SK-N-SH (cell line): ENCODE results near the gene TRNT1. TPM values are rescaled to one million over a fixed set of nuclear protein-coding genes. Genes with fewer than 3 reads are reported as not detected.
A peak's percentile ranks its signal among the peaks of the same experiment; 100 is the strongest.

Source experiments
- CTCF ChIA-PET: fragments of 300-600, 350-600 bp; formaldehyde crosslinking; extraction: SDS; loops from one replicate; lab custom pipeline; 2021; lab: Yijun Ruan, JAX
- POLR2A ChIA-PET: fragments of 350-600 bp; sonication (Branson Sonifier 250); formaldehyde crosslinking; extraction: SDS; loops from one replicate; lab custom pipeline; 2020; ENCODE audit warnings: antibody characterized with exemption, inconsistent platforms; lab: Yijun Ruan, JAX
- DNase-seq: peaks from one replicate; pipeline ENCODE4 v3.0.0; 2012
- H2AFZ ChIP-seq: fragments of 200-600 bp; sonication (generic); 2 replicates; pipeline ENCODE4 v1.8.1; 2016; ENCODE audit warnings: antibody characterized with exemption, mild to moderate bottlenecking, low read depth
- H3F3A ChIP-seq: fragments of 200-600 bp; sonication (generic); replicated peaks from 2 replicates; pipeline ENCODE3; 2016; ENCODE audit warnings: antibody characterized with exemption, mild to moderate bottlenecking; ENCODE audit not compliant: insufficient read depth
- H3K27ac ChIP-seq, 2 experiments: fragments of 200-500 bp in 1 of 2; fragments of 200-600 bp in 1 of 2; sonication (Bioruptor generic) in 1 of 2; sonication (generic), shearing (Covaris generic) in 1 of 2; 2 replicates each; pipeline versions ENCODE4 v1.5.1 to v1.6.1; 2014 to 2016; ENCODE audit warnings: low read depth in 2 of 2, inconsistent platforms in 1 of 2, low read length in 1 of 2, mild to moderate bottlenecking in 1 of 2, mixed read lengths in 1 of 2
- H3K27me3 ChIP-seq: fragments of 200-600 bp; sonication (generic), shearing (Covaris generic); 2 replicates; pipeline ENCODE4 v1.6.1; 2016; ENCODE audit warnings: mixed run types; ENCODE audit not compliant: insufficient read depth
- H3K36me3 ChIP-seq, 2 experiments: fragments of 200-500 bp in 1 of 2; fragments of 200-600 bp in 1 of 2; sonication (Bioruptor generic) in 1 of 2; sonication (generic) in 1 of 2; replicated peaks in 1 of 2; 2 replicates each; pipeline versions ENCODE3 to v1.5.1; 2014 to 2016; ENCODE audit warnings: low read length in 1 of 2, mild to moderate bottlenecking in 1 of 2; ENCODE audit not compliant: insufficient read depth in 2 of 2, control insufficient read depth in 1 of 2
- H3K4me1 ChIP-seq, 2 experiments: fragments of 200-500 bp in 1 of 2; fragments of 200-600 bp in 1 of 2; sonication (Bioruptor generic) in 1 of 2; sonication (generic), shearing (Covaris generic) in 1 of 2; 2 replicates each; pipeline versions ENCODE4 v1.5.1 to v1.6.1; 2014 to 2016; ENCODE audit warnings: low read depth in 1 of 2, low read length in 1 of 2, mixed run types in 1 of 2; ENCODE audit not compliant: insufficient read depth in 2 of 2, control insufficient read depth in 1 of 2
- H3K4me2 ChIP-seq: fragments of 200-600 bp; sonication (generic), shearing (Covaris generic); 2 replicates; pipeline ENCODE4 v1.6.1; 2017; ENCODE audit warnings: mixed run types
- H3K4me3 ChIP-seq, 2 experiments: fragments of 200-500 bp in 1 of 2; fragments of 200-600 bp in 1 of 2; sonication (Bioruptor generic) in 1 of 2; sonication (generic), shearing (Covaris generic) in 1 of 2; 2 replicates each; pipeline versions ENCODE4 v1.5.1 to v1.8.1; 2014 to 2016; ENCODE audit warnings: low read depth in 2 of 2, inconsistent platforms in 1 of 2, low read length in 1 of 2, mild to moderate bottlenecking in 1 of 2, mixed read lengths in 1 of 2, moderate library complexity in 1 of 2
- H3K79me2 ChIP-seq: fragments of 200-600 bp; sonication (generic); 2 replicates; pipeline ENCODE4 v1.8.1; 2017; ENCODE audit warnings: mild to moderate bottlenecking; ENCODE audit not compliant: insufficient read depth
- H3K9ac ChIP-seq: fragments of 200-600 bp; sonication (generic); 2 replicates; pipeline ENCODE4 v1.6.1; 2017; ENCODE audit warnings: mixed run types
- H3K9me2 ChIP-seq: fragments of 200-600 bp; sonication (generic); 2 replicates; pipeline ENCODE4 v1.6.1; 2017; ENCODE audit warnings: mixed run types
- H3K9me3 ChIP-seq: fragments of 200-600 bp; sonication (generic); 2 replicates; pipeline ENCODE4 v1.6.1; 2017; ENCODE audit warnings: mixed run types, mild to moderate bottlenecking, moderate library complexity
- H4K20me1 ChIP-seq: fragments of 200-600 bp; sonication (generic); 2 replicates; pipeline ENCODE4 v1.6.1; 2017; ENCODE audit warnings: mild to moderate bottlenecking, mixed run types; ENCODE audit not compliant: insufficient read depth
- CHD2 ChIP-seq: fragments of 150-350 bp; IDR thresholded peaks from 2 replicates; pipeline ENCODE4 v1.6.1; 2018; ENCODE audit warnings: low read length; ENCODE audit not compliant: partially characterized antibody
- ELF1 ChIP-seq: IDR thresholded peaks from 2 replicates; pipeline ENCODE4 v1.4.0; 2012
- FOSL2 ChIP-seq: IDR thresholded peaks from 2 replicates; pipeline ENCODE4 v1.4.0; 2012; ENCODE audit warnings: low read depth, mild to moderate bottlenecking, moderate library complexity, borderline replicate concordance
- FOXM1 ChIP-seq: IDR thresholded peaks from 2 replicates; pipeline ENCODE4 v1.4.0; 2012; ENCODE audit warnings: low read depth, mild to moderate bottlenecking
- JUND ChIP-seq: IDR thresholded peaks from 2 replicates; pipeline ENCODE4 v1.4.0; 2012
- NFIC ChIP-seq: IDR thresholded peaks from 2 replicates; pipeline ENCODE4 v1.4.0; 2012; ENCODE audit warnings: borderline replicate concordance
- NRF1 ChIP-seq: IDR thresholded peaks from 2 replicates; pipeline ENCODE4 v1.6.1; 2012; ENCODE audit warnings: low read depth, mild to moderate bottlenecking, low read length
- PBX3 ChIP-seq: IDR thresholded peaks from 2 replicates; pipeline ENCODE4; 2012
- RAD21 ChIP-seq: IDR thresholded peaks from 2 replicates; pipeline ENCODE4 v1.6.1; 2012; ENCODE audit warnings: mild to moderate bottlenecking, low read length
- RCOR1 ChIP-seq: fragments of 150-350 bp; IDR thresholded peaks from 2 replicates; pipeline ENCODE4 v1.6.1; 2017; ENCODE audit warnings: antibody characterized with exemption, low read length
- REST ChIP-seq: IDR thresholded peaks from 2 replicates; pipeline ENCODE4 v1.6.1; 2012; ENCODE audit warnings: mild to moderate bottlenecking, low read depth, low read length, moderate library complexity
- RFX5 ChIP-seq: IDR thresholded peaks from 2 replicates; pipeline ENCODE4 v1.6.1; 2012; ENCODE audit warnings: mild to moderate bottlenecking, improper control_type of control experiment, low read length
- SIN3A ChIP-seq: IDR thresholded peaks from 2 replicates; pipeline ENCODE4 v1.6.1; 2012; ENCODE audit warnings: low read depth, mild to moderate bottlenecking, low read length, moderate library complexity, borderline replicate concordance
- TAF1 ChIP-seq: IDR thresholded peaks from 2 replicates; pipeline ENCODE4 v1.6.1; 2012; ENCODE audit warnings: low read depth, mild to moderate bottlenecking, low read length, moderate library complexity, borderline replicate concordance
- USF2 ChIP-seq: fragments of 150-350 bp; IDR thresholded peaks from 2 replicates; pipeline ENCODE4 v1.6.1; 2017; ENCODE audit warnings: antibody characterized with exemption, low read length, low read depth, borderline replicate concordance
- YY1 ChIP-seq: IDR thresholded peaks from 2 replicates; pipeline ENCODE4 v1.4.0; 2012; ENCODE audit warnings: low read depth, mild to moderate bottlenecking
- WGBS: methylation state at CpG from one replicate; pipeline ENCODE4 v1.1.6; 2017; ENCODE audit warnings: low lambda C conversion rate; 5-methylcytosine and 5-hydroxymethylcytosine counted together
- polyA plus RNA-seq, 3 experiments: library from polyadenylated mRNA; depleted of rRNA; stranded (reverse); fragments of >200 nt; gene quantifications; 2 replicates each; pipeline ENCODE4 v1.2.3, GENCODE V29; 2012

Gene TRNT1
- polyA plus RNA-seq, 1 of the 3 experiments (the other 2 are of a cell fraction): 7.4 TPM

GRCh38 chr3:3178498-3179328, 52.0 kb downstream of the TRNT1 start:
- CTCF ChIA-PET: interaction anchor here (0.6 to 1.2 kb wide), 5 partner anchors 9 to 45 kb away, joined by 3 to 11 read pairs (median 3); no protein-coding TSS in a partner anchor
- TF ChIP-seq YY1: no peak
- no peak for TF ChIP-seq REST
- TF ChIP-seq TAF1: no peak
- no peak for TF ChIP-seq USF2
- no peak for TF ChIP-seq NRF1
- TF ChIP-seq ELF1: no peak
- TF ChIP-seq PBX3: no peak
- TF ChIP-seq FOSL2: no peak
- TF ChIP-seq CHD2: no peak
- no peak for TF ChIP-seq FOXM1
- TF ChIP-seq RCOR1: no peak
- TF ChIP-seq RFX5: no peak
- no peak for TF ChIP-seq JUND
- no peak for TF ChIP-seq RAD21
- TF ChIP-seq NFIC: no peak
- no peak for TF ChIP-seq SIN3A
- 15% methylated on average over 16 of the region's 16 CpGs for WGBS

More at GRCh38 chr3:3178498-3179328, 52.0 kb downstream of the TRNT1 start:
- H3K4me3 ChIP-seq: peak overlapping the region; percentile 92 to 98
- no peak for DNase-seq
- no peaks in the 10 kb centered on the region for H3K27me3 ChIP-seq
- peak overlapping the region; percentile 81 for H3K4me2 ChIP-seq
- peaks cover 14 to 21% of the 10 kb centered on the region in 2 experiments for H3K36me3 ChIP-seq
- peak overlapping the region in 1 of 2 experiments; percentile 16; a peak in 2 of 4 replicates for H3K27ac ChIP-seq
- POLR2A ChIA-PET: no interaction called here
- peaks cover 6 to 8% of the 10 kb centered on the region in 2 experiments; a peak in 2 of 4 replicates for H3K4me1 ChIP-seq
- H3F3A ChIP-seq: peaks cover 4% of the 10 kb centered on the region
- peak overlapping the region; percentile 79; the same call in 1 of the 2 replicates for H2AFZ ChIP-seq
- peaks cover 44% of the 10 kb centered on the region for H3K79me2 ChIP-seq
- peak overlapping the region; percentile 85 for H3K9ac ChIP-seq
- H4K20me1 ChIP-seq: no peaks in the 10 kb centered on the region; the same call in 1 of the 2 replicates
- no peaks in the 10 kb centered on the region for H3K9me2 ChIP-seq
- H3K9me3 ChIP-seq: no peaks in the 10 kb centered on the region
